ENCODE data around the gene DPP8. TPM values are rescaled to one million over a fixed set of nuclear protein-coding genes. Genes with fewer than 3 reads are reported as not detected.

The DPP8 gene
- total and polyA plus RNA-seq, 2 experiments from 2014 or later: 21.7 to 33.5 TPM

- TF ChIP-seq ZNF462 (CRISPR knock-in tag; IDR thresholded peaks at IDR 0.05): no peak
- no peak for TF ChIP-seq JUNB (IDR thresholded peaks at IDR 0.05; ENCODE audit: unreplicated experiment)
- TF ChIP-seq REST (IDR thresholded peaks at IDR 0.05; ENCODE audit: unreplicated experiment): no peak
- TF ChIP-seq CREB1 (CRISPR knock-in tag; IDR thresholded peaks at IDR 0.05; ENCODE audit: low read depth): no peak
- no peak for TF ChIP-seq STAT1 (IDR thresholded peaks at IDR 0.05; ENCODE audit: unreplicated experiment)
- TF ChIP-seq NANOG (IDR thresholded peaks at IDR 0.05; ENCODE audit: borderline replicate concordance): no peak
- no peak for TF ChIP-seq ETS1 (IDR thresholded peaks at IDR 0.05)
- TF ChIP-seq EZH2 (IDR thresholded peaks at IDR 0.05; ENCODE audit: low read depth, unreplicated experiment): no peak
Measured at GRCh38 chr15:65509321-65509720, 8.2 kb downstream of the DPP8 start (continued).
